Neutrophil (primary cell): ENCODE data around the gene CHST5.
"Not testable (repeated sequence)": the region's sequence is repeated elsewhere in the genome, so short reads cannot be mapped to it uniquely, and the experiment has no call there.

Source experiments
- H3K27ac ChIP-seq: fragments of 200-600 bp; sonication (generic); 2 replicates; pipeline ENCODE4 v1.5.1; 2016; ENCODE audit warnings: mild to moderate bottlenecking, moderate library complexity
- H3K27me3 ChIP-seq: fragments of 200-600 bp; sonication (generic); 2 replicates; pipeline ENCODE4 v1.6.0; 2016; ENCODE audit warnings: mild to moderate bottlenecking
- H3K36me3 ChIP-seq: fragments of 200-600 bp; sonication (generic); 2 replicates; pipeline ENCODE4 v1.5.1; 2017
- H3K4me1 ChIP-seq, 2 experiments: fragments of 200-600 bp in 1 of 2; sonication (generic) in 1 of 2; 1 replicate in 1 of 2; 2 replicates in 1 of 2; pipeline versions ENCODE4 v1.5.1 to v1.6.1; 2013 to 2016; ENCODE audit warnings: low read depth in 1 of 2, low read length in 1 of 2, mild to moderate bottlenecking in 1 of 2, moderate library complexity in 1 of 2; ENCODE audit not compliant: control insufficient read depth in 1 of 2, insufficient read depth in 1 of 2
- H3K4me3 ChIP-seq, 2 experiments: fragments of 200-600 bp in 1 of 2; sonication (generic) in 1 of 2; 1 replicate in 1 of 2; 2 replicates in 1 of 2; pipeline ENCODE4 v1.5.1; 2013 to 2016; ENCODE audit warnings: low read depth in 1 of 2, low read length in 1 of 2, mild to moderate bottlenecking in 1 of 2, moderate library complexity in 1 of 2
- H3K9me3 ChIP-seq: fragments of 200-600 bp; sonication (generic); 2 replicates; pipeline ENCODE4 v1.5.1; 2016
- CTCF ChIP-seq: fragments of 200-600 bp; sonication (generic); IDR thresholded peaks from 2 replicates; pipeline ENCODE4 v1.5.1; 2016; ENCODE audit warnings: antibody characterized with exemption

Gene CHST5

DNA sequence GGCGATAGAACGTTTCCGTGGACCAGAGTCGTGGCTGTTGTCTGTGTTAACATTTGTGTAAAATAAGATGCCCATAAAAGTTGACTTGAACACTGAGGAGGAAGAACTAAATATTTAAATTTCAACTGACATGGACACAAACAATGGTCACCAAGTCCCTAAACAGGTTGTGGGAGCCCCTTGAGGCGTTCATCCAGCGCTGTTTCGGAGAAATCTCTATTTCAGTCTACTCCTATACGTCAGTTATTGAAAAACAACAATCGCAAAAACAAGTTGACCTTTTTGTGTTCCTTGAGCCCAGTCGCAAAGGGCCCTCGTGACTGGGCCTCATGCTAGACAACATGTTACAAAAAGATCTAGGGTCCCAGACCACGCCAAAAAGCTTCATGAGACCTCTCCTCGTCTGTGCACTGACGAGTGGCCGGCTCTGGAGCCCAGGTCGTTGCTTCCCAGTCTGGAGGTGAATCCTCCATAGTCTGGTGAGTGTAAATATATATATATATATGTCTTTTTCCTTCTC lies 20.6 kb upstream of the CHST5 start:
- Histone ChIP-seq H3K9me3 (no peaks in the 10 kb centered on the region), H3K36me3 (no peaks in the 10 kb centered on the region), H3K27me3 (peaks cover 62% of the 10 kb centered on the region), H3K4me3 (peak overlapping the region; percentile 78 to 89), H3K4me1 (peaks cover 16 to 17% of the 10 kb centered on the region in 2 experiments), H3K27ac (peak overlapping the region; percentile 58)
- TF ChIP-seq CTCF: no peak

DNA sequence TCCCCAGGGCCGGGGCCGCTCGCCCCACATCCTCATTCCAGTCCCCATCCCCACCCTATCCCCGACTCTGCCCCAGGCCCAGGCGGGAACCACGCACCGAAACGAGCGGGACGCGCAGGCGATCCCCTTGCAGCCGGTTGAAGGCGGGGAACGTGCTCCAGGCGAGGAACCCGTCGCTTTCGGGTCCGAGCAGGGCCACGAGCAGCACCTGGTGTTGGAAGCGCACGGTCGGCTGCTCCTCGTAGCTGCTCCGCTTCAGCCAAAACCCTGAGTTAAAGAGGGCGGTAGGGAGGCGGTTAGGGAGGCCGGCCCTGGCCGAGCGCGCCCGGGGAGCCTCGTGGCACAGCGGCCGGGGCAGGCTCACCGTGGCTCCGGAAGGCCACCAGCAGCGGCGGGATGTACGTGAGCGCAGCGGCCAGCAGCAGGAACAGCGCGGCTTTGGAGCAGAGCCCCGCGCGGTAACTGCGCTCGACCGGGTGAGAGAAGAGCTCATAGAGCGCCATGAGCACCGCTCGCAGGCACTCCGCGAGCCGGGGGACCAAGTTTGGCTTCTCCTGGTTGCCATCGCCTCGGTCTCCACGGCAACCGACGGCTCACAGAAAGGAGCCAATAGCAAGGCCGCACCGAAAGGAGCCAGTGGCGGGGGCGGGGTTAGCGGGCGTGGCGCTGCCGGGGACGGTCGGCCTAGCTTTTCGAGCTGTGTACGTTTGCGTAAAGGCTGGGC lies 20.0 kb upstream of the CHST5 start, which contains the start of gene TMEM231:
Gene TMEM231 (minus strand): TSS at position 546 of the 724 bp plus-strand sequence. CDS start 43 bp downstream, at position 503.
- Histone ChIP-seq H3K4me3 (peak within 1 kb of the TSS; percentile 78 to 89), H3K27ac (peak within 1 kb of the TSS; percentile 58), H3K27me3 (peaks cover 61% of the 10 kb centered on the region), H3K36me3 (no peaks in the 10 kb centered on the region), H3K4me1 (peaks cover 16 to 17% of the 10 kb centered on the region in 2 experiments), H3K9me3 (no peaks in the 10 kb centered on the region)
- TF ChIP-seq CTCF: peak; percentile 18

DNA sequence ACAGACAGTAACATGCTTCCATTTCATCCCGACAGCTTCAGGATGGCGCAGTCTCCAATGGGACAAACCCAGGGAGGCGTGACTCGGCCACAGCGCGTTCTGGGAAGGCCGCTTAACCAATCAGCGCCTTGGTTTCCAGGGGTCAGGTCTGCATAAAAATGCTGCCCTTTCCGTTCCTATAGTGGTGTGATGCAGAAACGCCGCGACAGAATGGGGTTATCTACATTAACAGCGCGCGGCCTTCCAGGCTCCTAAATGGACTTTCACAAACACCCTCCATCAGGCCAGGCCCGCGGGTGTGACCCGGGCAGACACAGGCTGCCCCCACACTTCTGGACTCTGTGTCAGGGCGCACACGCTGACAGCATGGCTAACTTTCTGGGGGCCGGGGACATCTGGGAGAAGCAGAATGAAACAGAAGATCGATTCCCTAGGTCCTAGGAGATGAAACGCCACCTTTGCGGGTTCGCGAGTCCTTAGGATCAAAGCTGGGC lies 19.4 kb upstream of the CHST5 start:
- no peak for TF ChIP-seq CTCF
- no peaks in the 10 kb centered on the region for H3K36me3 ChIP-seq
- peaks cover 16 to 17% of the 10 kb centered on the region in 2 experiments for H3K4me1 ChIP-seq
- peak overlapping the region; percentile 78 to 89 for H3K4me3 ChIP-seq
- H3K27me3 ChIP-seq: peaks cover 55% of the 10 kb centered on the region
- no peaks in the 10 kb centered on the region for H3K9me3 ChIP-seq
- H3K27ac ChIP-seq: no peak overlapping the region

DNA sequence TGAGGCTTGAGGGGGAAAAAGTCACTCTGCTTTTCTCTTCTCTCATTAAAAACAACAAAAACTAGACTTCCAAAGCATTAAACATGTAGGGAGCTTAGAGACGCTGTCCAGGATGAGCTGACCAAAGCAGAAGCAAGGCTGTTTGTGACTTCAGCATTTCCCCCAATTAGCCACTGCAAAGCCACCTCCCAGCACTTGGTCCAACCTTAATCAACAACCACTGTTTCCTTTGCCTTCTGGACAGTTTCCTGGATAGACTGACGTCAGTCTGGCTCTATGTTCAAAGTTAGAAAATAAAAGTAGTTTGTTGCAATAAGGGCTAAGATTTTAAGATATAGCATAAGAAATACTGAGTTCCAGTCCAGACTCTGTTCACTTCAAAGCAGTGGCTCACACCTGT lies 17.0 kb upstream of the CHST5 start:
- Histone ChIP-seq H3K36me3 (no peaks in the 10 kb centered on the region), H3K9me3 (no peaks in the 10 kb centered on the region), H3K4me1 (peaks cover 16 to 17% of the 10 kb centered on the region in 2 experiments), H3K4me3 (no peak overlapping the region), H3K27me3 (peaks cover 35% of the 10 kb centered on the region), H3K27ac (no peak overlapping the region)
- no peak for TF ChIP-seq CTCF

- H3K4me1 ChIP-seq: peaks cover 2% of the 10 kb centered on the region in 2 experiments
- H3K27ac ChIP-seq: no peak overlapping the region
- peaks cover 27% of the 10 kb centered on the region for H3K27me3 ChIP-seq
- TF ChIP-seq CTCF: no peak
- no peaks in the 10 kb centered on the region for H3K36me3 ChIP-seq
- no peak overlapping the region for H3K4me3 ChIP-seq
- no peaks in the 10 kb centered on the region for H3K9me3 ChIP-seq
These were observed 14.3 kb upstream of the CHST5 start for GRCh38 chr16:75550211-75550662.

DNA sequence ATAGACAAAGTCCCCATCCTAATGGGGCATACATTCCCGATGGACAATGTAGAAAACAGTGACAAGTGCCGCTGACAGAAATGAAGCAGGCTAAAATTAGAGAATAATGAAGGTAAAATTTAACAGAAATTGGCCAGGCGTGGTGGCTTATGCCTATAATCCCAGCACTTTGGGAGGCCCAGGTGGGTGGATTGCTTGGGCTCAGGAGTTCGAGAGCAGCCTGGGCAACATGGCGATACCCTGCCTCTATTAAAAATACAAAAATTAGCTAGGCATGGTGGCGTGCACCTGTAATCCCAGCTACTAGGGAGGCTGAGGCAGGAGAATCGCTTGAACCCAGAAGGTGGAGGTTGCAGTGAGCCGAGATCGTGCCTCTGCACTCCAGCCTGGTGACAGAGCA lies 12.5 kb upstream of the CHST5 start:
- not testable (repeated sequence) for H3K4me3 ChIP-seq, H3K4me1 ChIP-seq, H3K27me3 ChIP-seq, H3K9me3 ChIP-seq, H3K27ac ChIP-seq, H3K36me3 ChIP-seq
